ENCODE measurements around the gene ADGRB3.

- no peak for TF ChIP-seq EZH2 (IDR thresholded peaks at IDR 0.05; ENCODE audit: borderline replicate concordance, low read depth, low read length, poor library complexity, severe bottlenecking)
- TF ChIP-seq CTCF (conservative IDR thresholded peaks at IDR 0.05; ENCODE audit: low read depth, low read length), result no peak
These were observed 142.9 kb downstream of the ADGRB3 start for GRCh38 chr6:68777956-68778355.

All from A673 (cell line).